Kidney (tissue), 14 donors: ENCODE data around the gene KRT6B. TPM values are rescaled to one million over a fixed set of nuclear protein-coding genes. Genes with fewer than 3 reads are reported as not detected.

ENCODE experiments used
- DNase-seq, 5 donors: peaks; one replicate each; pipeline ENCODE4 v3.0.0-alpha.2; 2013 to 2020
- FAIRE-seq: peaks from 2 replicates; lab custom pipeline; 2012; peaks lifted over from hg19 to GRCh38; lab: Jason Lieb, UNC
- H3K27ac ChIP-seq, 2 donors: one replicate each; pipeline ENCODE4 v1.7.0; 2013; ENCODE audit warnings: low read depth in 2 of 2, low read length in 2 of 2, inconsistent platforms in 1 of 2
- H3K27me3 ChIP-seq: one replicate; pipeline ENCODE4 v1.7.1; 2013; ENCODE audit warnings: low read length, inconsistent platforms; ENCODE audit not compliant: control insufficient read depth, insufficient read depth
- H3K36me3 ChIP-seq, 3 donors: one replicate each; pipeline versions ENCODE4 v1.7.0 to v1.7.1; 2013; ENCODE audit warnings: low read length in 3 of 3, control low read depth in 1 of 3, inconsistent platforms in 1 of 3; ENCODE audit not compliant: insufficient read depth in 3 of 3, control insufficient read depth in 2 of 3
- H3K4me1 ChIP-seq, 3 donors: one replicate each; pipeline versions ENCODE4 v1.7.0 to v1.7.1; 2013; ENCODE audit warnings: low read length in 3 of 3, inconsistent platforms in 1 of 3, low read depth in 1 of 3; ENCODE audit not compliant: control insufficient read depth in 2 of 3, insufficient read depth in 2 of 3
- H3K4me3 ChIP-seq, 3 donors: one replicate each; pipeline versions ENCODE4 v1.7.0 to v1.8.1; 2013; ENCODE audit warnings: low read length in 3 of 3, control low read depth in 1 of 3, inconsistent platforms in 1 of 3
- H3K9ac ChIP-seq, 3 donors: one replicate each; pipeline versions ENCODE4 v1.7.0 to v1.7.1; 2013; ENCODE audit warnings: low read length in 3 of 3, control low read depth in 1 of 3, inconsistent platforms in 1 of 3
- H3K9me3 ChIP-seq, 3 donors: one replicate each; pipeline versions ENCODE4 v1.7.0 to v1.7.1; 2013; ENCODE audit warnings: low read length in 3 of 3, control low read depth in 1 of 3, inconsistent platforms in 1 of 3; ENCODE audit not compliant: control insufficient read depth in 2 of 3, insufficient read depth in 1 of 3
- CTCF ChIP-seq: IDR thresholded peaks from 3 replicates; pipeline ENCODE4 v1.5.1; 2012; ENCODE audit warnings: mild to moderate bottlenecking, moderate library complexity, borderline replicate concordance; ENCODE audit not compliant: insufficient read depth; ENCODE audit errors: extremely low read depth
- intact Hi-C: fragments of 100-400 bp; cut with DNase I; formaldehyde crosslinking; loops from one replicate; pipeline ENCODE4 v1.11.1; 2022
- polyA plus RNA-seq: library from polyadenylated mRNA; stranded (reverse); fragments of 350-450 nt; fragmentation: Illumina TruSeq; extraction: RNeasy Lipid Tissue Mini Kit (QIAGEN cat#74804); gene quantifications from one replicate; pipeline ENCODE4 v1.2.3, GENCODE V29; 2014; ENCODE audit warnings: low read depth, low replicate concordance; ENCODE audit not compliant: insufficient read depth
- total RNA-seq: library from RNA; stranded (reverse); fragmentation: NEBNext Ultra II Directional; extraction: Animal tissue kit (Norgen Biotek cat#: 25700); gene quantifications from one replicate; pipeline ENCODE4 v1.2.1, GENCODE V29; 2021
- donor health status: control.
- donor health status: control.
- donor health status: control.
- donor health status: control.
- donor health status: control.
- donor health status: DM: yes; HTN: yes; CAD: no.
- donor health status: Normal renal cell carcinoma (clear cell type).

KRT6B gene
- total and polyA plus RNA-seq, 2 donors from 2014 or later, result not detected

DNA sequence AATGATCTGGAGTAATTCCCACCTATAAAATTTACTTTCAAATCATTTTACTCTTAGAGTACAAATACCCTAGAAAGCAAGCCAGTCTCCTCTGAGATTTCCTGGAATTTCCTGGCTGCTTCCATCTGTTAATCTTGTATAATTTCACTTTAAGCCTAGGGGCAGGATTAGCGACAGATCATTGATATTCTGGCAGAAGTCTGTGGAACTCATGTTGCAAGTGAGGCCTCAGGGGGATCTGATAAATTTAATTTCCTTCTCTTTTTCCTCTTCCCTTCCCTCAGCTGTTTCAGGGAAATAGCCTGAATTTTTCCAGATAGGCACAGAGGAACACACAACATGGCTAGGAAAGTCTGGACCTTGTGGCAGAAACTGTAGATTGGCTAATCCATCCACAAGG lies 47.0 kb upstream of the KRT6B start:
- DNase-seq (no peak), FAIRE-seq (no peak)
- Histone ChIP-seq H3K9ac (no peak overlapping the region), H3K4me1 (no peaks in the 10 kb centered on the region), H3K9me3 (peaks cover 0 to 5% (median 0%) of the 10 kb centered on the region in 3 donors), H3K36me3 (no peaks in the 10 kb centered on the region), H3K27me3 (no peaks in the 10 kb centered on the region), H3K27ac (no peak overlapping the region), H3K4me3 (no peak overlapping the region)
- TF ChIP-seq CTCF, result no peak
- intact Hi-C loops, result no loop called here

GRCh38 chr12:52497975-52498374 lies 46.0 kb upstream of the KRT6B start:
- H3K4me1 ChIP-seq, result no peaks in the 10 kb centered on the region
- FAIRE-seq, result no peak
- no peaks in the 10 kb centered on the region for H3K36me3 ChIP-seq
- no peak for DNase-seq
- no peak overlapping the region for H3K27ac ChIP-seq
- no peak overlapping the region for H3K9ac ChIP-seq
- H3K4me3 ChIP-seq, result no peak overlapping the region
- peaks cover 0 to 3% (median 0%) of the 10 kb centered on the region in 3 donors for H3K9me3 ChIP-seq
- TF ChIP-seq CTCF, result no peak
- intact Hi-C loops, result no loop called here
- no peaks in the 10 kb centered on the region for H3K27me3 ChIP-seq

DNA sequence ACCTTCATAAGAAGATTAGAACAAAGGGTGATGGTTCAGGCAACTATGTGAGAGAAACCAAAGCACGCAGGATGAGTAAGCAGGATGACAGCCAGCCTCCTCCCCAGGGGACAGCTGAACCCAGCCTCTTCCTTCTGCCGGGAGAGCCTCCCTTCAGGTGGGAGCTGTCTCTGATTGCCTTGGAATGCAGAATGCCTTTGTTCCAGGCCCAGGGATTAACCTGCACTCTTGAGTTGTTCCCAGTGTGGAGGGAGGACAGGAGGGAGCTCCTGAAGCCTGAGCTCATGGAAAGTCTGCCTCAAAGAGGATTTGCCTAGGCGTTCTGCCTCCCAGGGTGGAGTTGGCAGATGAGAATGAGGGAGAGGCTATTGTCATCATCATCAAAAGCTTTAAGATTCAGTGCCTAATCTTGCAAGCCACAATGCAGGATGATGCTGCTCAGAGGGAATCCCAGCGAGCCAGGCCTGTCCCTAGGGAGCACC lies 44.7 kb upstream of the KRT6B start:
- Histone ChIP-seq H3K27me3 (no peaks in the 10 kb centered on the region), H3K36me3 (no peaks in the 10 kb centered on the region), H3K9me3 (no peaks in the 10 kb centered on the region), H3K4me1 (no peaks in the 10 kb centered on the region), H3K4me3 (no peak overlapping the region), H3K27ac (no peak overlapping the region), H3K9ac (no peak overlapping the region)
- DNase-seq (no peak), FAIRE-seq (no peak)
- intact Hi-C loops, result no loop called here
- no peak for TF ChIP-seq CTCF

- intact Hi-C loops, result no loop called here
- Histone ChIP-seq H3K9ac (no peak overlapping the region), H3K27me3 (no peaks in the 10 kb centered on the region), H3K4me1 (no peaks in the 10 kb centered on the region), H3K36me3 (no peaks in the 10 kb centered on the region), H3K4me3 (no peak overlapping the region), H3K9me3 (no peaks in the 10 kb centered on the region), H3K27ac (no peak overlapping the region)
- TF ChIP-seq CTCF, result no peak
- DNase-seq (peak in 2 of 5 donors; percentile 10 to 15), FAIRE-seq (no peak)
Measured at GRCh38 chr12:52496054-52496453, 44.1 kb upstream of the KRT6B start.
